GM13976 (cell line): ENCODE measurements around the gene UPP2.

Experiments
- DNase-seq: peaks from one replicate; pipeline ENCODE4 v3.0.0; 2012; ENCODE audit warnings: low spot score
- in situ Hi-C: fragments of 300-500 bp; cut with MboI; formaldehyde crosslinking; loops from one replicate; pipeline ENCODE4 v1.12.0; 2022; ENCODE audit warnings: low sequenced_read_pairs, mixed read lengths, inconsistent platforms; ENCODE audit not compliant: unreplicated experiment
- TF ChIP-seq, protein P1 (sequence below): IDR thresholded peaks from 2 replicates; pipeline ENCODE4 v1.5.1; 2012; ENCODE audit warnings: borderline replicate concordance, mild to moderate bottlenecking; ENCODE audit not compliant: insufficient read depth; ENCODE audit errors: extremely low read depth, missing control alignments, control extremely low read depth

UPP2 gene

DNA sequence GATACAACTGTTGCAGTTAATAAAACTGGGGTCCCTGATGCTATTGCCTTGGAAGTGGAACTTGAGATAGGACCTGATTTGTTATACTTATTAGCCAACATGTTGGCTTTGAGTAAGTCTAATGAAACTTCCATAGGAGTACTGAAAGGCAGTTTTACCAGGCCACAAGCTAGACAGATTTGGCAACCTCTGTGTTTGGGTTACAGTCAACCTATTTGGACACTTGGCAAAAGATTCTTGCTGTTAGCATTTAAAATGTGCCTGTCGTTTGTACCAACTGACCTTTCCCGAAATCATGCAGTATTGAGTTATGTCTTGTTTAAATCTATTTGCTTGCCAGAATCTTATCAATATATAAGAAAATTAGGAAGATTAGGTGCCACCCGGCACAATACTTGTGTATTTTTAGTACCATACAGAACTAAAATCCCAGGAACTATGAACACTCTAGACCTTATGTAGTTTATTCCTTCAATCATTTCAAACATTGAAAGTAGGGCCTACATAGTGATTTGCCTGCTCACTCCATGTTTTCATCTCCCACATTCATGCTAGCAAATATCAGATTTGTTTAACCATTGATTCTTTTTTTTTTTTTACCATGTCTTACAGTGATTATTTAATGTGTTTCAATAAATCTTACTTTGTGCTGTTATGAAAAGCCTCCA lies 35.5 kb upstream of the UPP2 start:
- in situ Hi-C loops = no loop called here
- TF ChIP-seq, protein P1, sequence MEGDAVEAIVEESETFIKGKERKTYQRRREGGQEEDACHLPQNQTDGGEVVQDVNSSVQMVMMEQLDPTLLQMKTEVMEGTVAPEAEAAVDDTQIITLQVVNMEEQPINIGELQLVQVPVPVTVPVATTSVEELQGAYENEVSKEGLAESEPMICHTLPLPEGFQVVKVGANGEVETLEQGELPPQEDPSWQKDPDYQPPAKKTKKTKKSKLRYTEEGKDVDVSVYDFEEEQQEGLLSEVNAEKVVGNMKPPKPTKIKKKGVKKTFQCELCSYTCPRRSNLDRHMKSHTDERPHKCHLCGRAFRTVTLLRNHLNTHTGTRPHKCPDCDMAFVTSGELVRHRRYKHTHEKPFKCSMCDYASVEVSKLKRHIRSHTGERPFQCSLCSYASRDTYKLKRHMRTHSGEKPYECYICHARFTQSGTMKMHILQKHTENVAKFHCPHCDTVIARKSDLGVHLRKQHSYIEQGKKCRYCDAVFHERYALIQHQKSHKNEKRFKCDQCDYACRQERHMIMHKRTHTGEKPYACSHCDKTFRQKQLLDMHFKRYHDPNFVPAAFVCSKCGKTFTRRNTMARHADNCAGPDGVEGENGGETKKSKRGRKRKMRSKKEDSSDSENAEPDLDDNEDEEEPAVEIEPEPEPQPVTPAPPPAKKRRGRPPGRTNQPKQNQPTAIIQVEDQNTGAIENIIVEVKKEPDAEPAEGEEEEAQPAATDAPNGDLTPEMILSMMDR = no peak
- no peak for DNase-seq

DNA sequence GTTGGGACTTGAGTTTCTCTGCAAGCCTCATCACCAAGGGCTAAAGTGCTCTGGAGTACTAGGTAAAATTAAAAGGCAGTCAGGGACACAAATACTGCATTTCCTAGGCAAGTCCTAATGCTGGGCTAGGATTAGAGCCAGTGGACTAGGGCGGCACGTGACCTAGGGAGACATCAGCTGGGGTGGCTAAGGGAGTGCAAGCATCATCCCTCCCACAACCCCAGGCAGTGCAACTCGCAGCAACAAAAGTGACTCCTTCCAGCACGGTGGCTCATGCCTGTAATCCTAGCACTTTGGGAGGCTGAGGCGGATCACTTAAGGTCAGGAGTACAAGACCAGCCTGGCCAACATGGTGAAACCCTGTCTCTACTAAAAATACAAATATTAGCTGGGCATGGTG lies 30.7 kb upstream of the UPP2 start:
- in situ Hi-C loops = no loop called here
- TF ChIP-seq, protein P1 = no peak
- no peak for DNase-seq

DNA sequence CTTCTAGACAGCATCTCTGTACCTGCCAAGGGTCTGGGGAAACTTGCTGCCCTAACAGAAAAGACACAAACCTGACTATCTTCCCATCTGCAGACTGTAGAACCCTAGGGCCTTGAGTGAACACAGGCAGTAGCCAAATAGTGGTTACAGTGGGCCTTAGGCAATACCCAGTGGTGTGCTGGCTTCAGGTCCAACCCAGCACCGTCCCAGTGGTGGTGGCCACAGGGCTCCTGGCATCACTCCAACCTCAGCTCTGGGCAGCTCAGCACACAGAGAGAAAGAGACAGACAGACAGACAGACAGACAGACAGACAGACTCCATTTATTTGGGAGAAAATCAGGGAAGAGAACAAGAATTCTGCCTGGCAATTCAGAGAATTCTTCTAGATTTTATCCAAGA lies 29.3 kb upstream of the UPP2 start:
- no peak for DNase-seq
- TF ChIP-seq, protein P1 = no peak
- in situ Hi-C loops = no loop called here

DNA sequence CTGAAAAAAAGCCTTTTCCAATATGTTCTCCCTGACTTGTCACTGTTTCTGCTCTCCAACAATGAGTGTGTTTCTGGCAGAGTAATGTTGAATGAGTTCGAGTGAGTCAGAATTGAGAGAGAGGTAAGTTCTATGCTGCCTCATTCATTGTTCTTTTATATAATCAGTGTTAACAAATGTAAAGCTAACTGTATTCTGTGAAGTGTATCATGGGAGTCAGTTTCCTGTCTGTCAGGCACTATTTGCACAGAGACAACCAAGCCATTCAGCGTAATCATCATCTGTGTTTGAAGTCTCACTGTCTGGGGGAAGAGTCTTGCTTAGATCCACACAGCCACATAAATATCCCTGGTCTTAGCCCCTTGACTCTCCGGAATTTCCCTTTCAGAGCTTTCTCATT lies 22.0 kb upstream of the UPP2 start:
- no peak for DNase-seq
- TF ChIP-seq, protein P1 = no peak
- in situ Hi-C loops = no loop called here

DNA sequence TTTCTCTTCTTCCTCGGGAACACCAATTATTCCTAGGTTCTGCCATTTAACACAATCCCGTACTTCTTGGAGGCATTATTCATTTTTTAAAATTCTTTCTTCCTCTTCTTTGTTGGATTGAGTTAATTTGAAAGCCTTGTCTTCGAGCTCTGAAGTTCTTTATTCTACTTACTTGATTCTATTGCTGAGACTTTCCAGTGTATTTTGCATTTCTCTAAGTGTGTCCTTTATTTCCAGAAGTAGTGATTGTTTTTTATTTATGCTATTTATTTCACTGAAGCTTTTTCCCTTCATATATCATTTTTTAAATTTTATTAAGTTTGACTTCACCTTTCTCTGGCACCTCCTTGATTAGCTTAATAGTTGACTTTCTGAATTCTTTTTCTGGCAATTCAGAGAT lies 13.6 kb upstream of the UPP2 start:
- TF ChIP-seq, protein P1 = no peak
- DNase-seq = no peak
- in situ Hi-C loops = no loop called here

DNA sequence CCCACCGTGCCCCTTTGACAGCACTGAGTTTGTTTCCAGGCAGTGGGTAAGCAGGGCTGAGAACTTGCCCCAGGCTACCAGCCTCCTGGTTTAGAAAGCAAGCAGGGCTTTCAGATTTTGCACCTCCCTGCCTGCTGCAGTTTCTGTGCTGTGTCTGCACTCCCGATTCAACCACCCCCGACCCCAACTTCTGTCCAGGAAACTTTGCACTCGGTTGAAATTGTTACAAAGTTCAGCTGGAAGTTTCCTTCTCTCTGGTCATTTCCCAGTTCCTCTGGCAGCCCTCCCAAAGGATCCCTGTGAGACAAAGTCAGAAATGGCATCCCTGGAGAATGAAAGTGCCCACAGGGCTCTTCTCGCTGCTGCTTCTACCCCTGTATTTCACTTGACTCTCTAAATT lies 12.4 kb upstream of the UPP2 start:
- DNase-seq = no peak
- TF ChIP-seq, protein P1 = no peak
- in situ Hi-C loops = no loop called here

DNA sequence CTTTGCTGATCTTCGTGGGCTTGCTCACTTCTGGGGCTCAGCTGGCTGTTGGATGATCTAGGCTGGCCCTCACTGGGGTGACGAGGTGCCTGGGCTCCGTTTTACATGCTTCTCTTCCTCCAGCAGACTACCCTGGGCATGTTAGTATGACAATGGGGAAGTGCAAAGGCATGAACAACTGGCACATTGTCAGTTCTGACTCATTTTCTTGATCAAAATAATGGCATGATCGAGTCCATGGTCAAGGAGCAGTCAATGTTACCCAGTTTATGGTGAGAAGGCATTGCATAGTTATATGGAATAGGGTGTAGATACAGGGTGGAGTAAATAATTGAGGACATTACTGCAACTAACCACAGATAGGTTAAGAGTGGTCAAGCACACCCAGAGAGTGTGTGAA lies 10.0 kb upstream of the UPP2 start:
- DNase-seq = no peak
- in situ Hi-C loops = no loop called here
- TF ChIP-seq, protein P1 = no peak
